Duodenal mucosa (tissue), 2 donors: Measurements from ENCODE around the gene STAT3.

Experiments used
- H3K27ac ChIP-seq: one replicate; pipeline ENCODE4 v1.7.0; 2013; ENCODE audit warnings: low read depth, low read length
- H3K27me3 ChIP-seq, 2 donors: one replicate each; pipeline ENCODE4 v1.7.0; 2013; ENCODE audit warnings: low read length in 2 of 2, control low read depth in 1 of 2; ENCODE audit not compliant: insufficient read depth in 2 of 2, control insufficient read depth in 1 of 2
- H3K36me3 ChIP-seq, 2 donors: one replicate each; pipeline ENCODE4 v1.7.0; 2013; ENCODE audit warnings: low read length in 2 of 2, control low read depth in 1 of 2; ENCODE audit not compliant: insufficient read depth in 2 of 2, control insufficient read depth in 1 of 2
- H3K4me1 ChIP-seq, 2 donors: one replicate each; pipeline ENCODE4 v1.7.0; 2013; ENCODE audit warnings: low read length in 2 of 2, control low read depth in 1 of 2; ENCODE audit not compliant: insufficient read depth in 2 of 2, control insufficient read depth in 1 of 2
- H3K4me3 ChIP-seq, 2 donors: one replicate each; pipeline ENCODE4 v1.7.0; 2013; ENCODE audit warnings: low read length in 2 of 2, low read depth in 1 of 2
- H3K9ac ChIP-seq, 2 donors: one replicate each; pipeline ENCODE4 v1.7.0; 2013; ENCODE audit warnings: low read length in 2 of 2, low read depth in 1 of 2
- H3K9me3 ChIP-seq, 2 donors: one replicate each; pipeline ENCODE4 v1.7.0; 2013; ENCODE audit warnings: low read length in 2 of 2, control low read depth in 1 of 2; ENCODE audit not compliant: control insufficient read depth in 1 of 2

The STAT3 gene

DNA sequence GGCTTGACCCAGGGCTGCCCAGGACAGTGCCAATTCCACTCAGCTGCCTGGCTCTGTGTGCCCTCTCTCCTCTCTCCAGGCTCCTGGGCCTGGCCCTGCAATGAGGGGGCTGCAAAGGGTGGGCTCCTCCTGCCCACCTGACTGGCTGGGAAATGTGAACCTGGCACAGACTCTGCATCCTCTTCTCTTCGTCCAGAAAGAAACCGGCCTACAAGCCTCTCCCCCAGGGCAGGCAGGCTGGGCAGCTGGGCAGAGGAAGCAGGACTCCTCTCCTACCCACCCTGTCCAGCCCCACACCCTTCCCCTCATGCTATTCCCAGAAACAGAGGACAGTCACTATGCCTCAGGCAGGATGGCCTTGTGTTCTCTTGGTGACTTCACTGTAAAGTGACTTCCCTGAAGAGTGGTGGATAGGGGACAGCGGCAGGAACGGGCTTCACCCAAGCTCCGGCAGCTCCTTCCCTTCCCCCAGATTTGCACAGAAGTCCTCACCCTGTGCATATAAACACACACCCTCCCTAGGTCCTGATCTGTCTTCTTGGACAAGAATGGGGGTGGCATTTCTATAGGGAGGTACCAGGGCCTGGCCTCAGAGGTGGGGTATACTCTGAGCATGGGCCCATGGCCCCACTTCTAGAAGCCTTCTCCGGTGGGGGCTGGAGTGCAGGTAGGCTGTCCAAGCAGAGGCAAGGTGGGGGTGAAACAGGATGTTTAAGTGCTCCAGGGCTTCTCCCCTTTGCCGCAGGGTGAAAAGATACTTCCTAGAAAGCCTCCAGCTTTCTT is 104.8 kb downstream of the STAT3 start:
- Histone ChIP-seq H3K27ac (no peak overlapping the region), H3K4me1 (peaks cover 19 to 22% of the 10 kb centered on the region in 2 donors), H3K4me3 (no peak overlapping the region), H3K9me3 (no peaks in the 10 kb centered on the region), H3K27me3 (no peaks in the 10 kb centered on the region), H3K36me3 (no peaks in the 10 kb centered on the region), H3K9ac (no peak overlapping the region)

DNA sequence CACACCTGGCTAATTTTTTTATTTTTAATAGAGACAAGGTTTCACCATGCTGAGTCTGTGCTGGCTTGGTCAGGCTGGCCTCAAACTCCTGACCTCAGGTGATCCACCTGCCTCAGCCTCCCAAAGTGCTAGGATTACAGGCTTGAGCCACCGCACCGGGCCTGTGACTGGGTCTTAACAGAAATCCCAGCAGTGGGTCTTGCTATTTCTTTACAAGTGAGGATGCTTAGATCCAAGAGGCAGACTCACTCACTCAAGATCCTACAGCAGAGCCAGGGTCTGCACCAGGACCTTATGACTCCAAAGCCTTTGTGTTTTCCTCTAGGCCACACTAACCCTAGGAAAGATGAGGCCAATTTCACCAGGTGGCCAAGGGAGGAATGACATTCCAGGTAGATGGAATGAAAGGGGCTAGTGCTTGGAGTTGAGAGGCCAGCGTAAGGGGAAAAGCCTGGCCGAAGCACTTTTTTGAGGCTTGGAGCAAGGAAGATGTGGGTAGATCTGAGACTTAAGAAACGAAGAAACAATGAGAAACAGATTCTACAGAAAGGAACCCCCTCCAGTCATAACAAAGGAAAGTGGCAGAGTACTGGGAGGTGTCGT is 105.7 kb downstream of the STAT3 start:
- H3K9ac ChIP-seq: no peak overlapping the region
- no peak overlapping the region for H3K27ac ChIP-seq
- peaks cover 15 to 18% of the 10 kb centered on the region in 2 donors for H3K4me1 ChIP-seq
- H3K27me3 ChIP-seq: no peaks in the 10 kb centered on the region
- H3K36me3 ChIP-seq: no peaks in the 10 kb centered on the region
- H3K4me3 ChIP-seq: no peak overlapping the region
- H3K9me3 ChIP-seq: no peaks in the 10 kb centered on the region

DNA sequence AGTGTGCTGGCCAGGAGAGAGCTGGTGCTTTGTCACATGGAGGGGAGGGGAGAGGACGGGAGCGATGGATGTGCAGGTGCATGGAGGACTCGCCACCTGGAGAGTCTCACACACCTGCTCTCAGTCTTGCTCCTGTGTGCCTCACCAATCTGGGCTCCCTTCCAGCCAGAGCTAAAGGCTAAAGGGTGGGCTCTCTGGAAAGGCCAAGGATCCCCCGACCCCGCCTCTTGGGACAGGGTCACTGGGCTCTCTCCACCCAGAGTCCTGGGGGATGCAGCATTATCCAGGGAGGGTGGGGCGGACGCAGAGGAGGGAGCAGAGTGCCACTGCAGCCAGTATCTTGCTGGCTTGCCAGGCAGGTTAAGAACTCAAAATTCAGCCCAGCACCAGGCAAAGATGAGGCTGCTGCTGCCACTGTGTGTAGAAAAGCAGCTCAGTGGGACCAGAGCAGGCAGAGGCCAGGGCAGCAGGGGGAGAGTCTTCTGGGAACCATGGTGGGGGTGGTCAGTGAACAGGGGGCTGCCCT is 106.6 kb downstream of the STAT3 start:
- Histone ChIP-seq H3K27me3 (no peaks in the 10 kb centered on the region), H3K9ac (no peak overlapping the region), H3K36me3 (no peaks in the 10 kb centered on the region), H3K27ac (no peak overlapping the region), H3K4me3 (no peak overlapping the region), H3K9me3 (no peaks in the 10 kb centered on the region), H3K4me1 (peaks cover 9 to 11% of the 10 kb centered on the region in 2 donors)

DNA sequence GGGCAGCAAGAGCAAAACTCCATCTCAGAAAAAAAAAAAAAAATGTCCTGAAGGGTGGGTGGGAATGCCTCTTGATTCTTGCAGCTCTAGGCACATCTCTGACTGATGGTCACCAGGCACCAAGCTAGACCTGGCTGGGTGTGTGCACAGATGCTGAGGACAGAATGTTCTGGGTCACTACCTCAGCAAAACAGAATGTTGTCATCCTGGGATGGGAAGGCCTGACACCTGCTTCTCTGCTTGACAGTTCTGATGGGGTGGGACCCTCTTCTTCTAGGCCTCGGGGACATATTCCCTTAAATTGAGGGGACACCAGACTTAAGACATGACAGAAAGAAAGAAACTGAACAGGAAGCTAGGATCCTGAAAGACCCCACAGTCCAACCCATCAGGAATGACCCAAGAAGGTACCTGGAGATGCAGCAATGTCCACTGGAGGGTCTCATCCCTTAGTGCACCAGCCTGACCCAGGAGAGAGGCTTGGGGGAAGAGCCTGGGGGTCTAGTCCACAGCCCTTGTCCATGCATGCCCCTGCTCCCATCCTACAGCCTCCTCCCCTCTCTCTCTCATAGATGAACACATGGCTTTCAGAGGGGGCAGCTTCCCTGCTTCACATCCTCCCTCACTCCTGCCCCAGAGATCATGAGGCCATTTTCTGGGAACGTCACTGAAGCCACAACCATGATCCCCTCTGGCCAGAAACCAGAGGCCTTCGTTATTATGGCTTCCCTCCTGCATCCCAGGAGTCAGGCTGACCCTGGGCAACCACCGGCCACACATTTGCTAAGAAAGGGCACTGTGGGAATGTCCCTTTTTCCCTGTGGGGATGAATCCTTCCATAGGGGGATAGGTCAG is 108.2 kb downstream of the STAT3 start:
- Histone ChIP-seq H3K9ac (no peak overlapping the region), H3K36me3 (no peaks in the 10 kb centered on the region), H3K27ac (no peak overlapping the region), H3K4me3 (no peak overlapping the region), H3K27me3 (no peaks in the 10 kb centered on the region), H3K9me3 (no peaks in the 10 kb centered on the region), H3K4me1 (peaks cover under 1 to 11% of the 10 kb centered on the region in 2 donors)

DNA sequence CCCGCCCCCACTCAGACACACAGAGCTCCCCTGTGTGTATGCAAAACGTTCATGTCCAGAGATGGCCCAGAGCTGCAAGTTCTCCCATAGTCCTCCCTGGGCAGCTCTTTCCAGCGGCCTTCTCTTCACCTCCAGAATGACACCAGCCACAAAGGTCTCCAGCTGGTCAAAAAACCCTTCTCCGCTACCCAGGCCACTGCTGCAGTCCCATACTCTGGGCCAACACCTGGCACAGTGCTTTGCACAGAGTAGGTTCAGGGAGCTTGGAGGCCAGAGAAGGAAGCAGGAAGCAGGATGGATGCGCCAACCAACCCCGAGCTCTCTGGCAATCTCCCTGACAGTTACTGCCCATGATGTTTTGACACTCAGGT is 110.9 kb downstream of the STAT3 start:
- Histone ChIP-seq H3K9me3 (no peaks in the 10 kb centered on the region), H3K4me1 (peaks cover 16 to 17% of the 10 kb centered on the region in 2 donors), H3K27ac (no peak overlapping the region), H3K4me3 (peak overlapping the region in 1 of 2 donors; percentile 71), H3K27me3 (no peaks in the 10 kb centered on the region), H3K36me3 (no peaks in the 10 kb centered on the region), H3K9ac (peak overlapping the region in 1 of 2 donors; percentile 90)

DNA sequence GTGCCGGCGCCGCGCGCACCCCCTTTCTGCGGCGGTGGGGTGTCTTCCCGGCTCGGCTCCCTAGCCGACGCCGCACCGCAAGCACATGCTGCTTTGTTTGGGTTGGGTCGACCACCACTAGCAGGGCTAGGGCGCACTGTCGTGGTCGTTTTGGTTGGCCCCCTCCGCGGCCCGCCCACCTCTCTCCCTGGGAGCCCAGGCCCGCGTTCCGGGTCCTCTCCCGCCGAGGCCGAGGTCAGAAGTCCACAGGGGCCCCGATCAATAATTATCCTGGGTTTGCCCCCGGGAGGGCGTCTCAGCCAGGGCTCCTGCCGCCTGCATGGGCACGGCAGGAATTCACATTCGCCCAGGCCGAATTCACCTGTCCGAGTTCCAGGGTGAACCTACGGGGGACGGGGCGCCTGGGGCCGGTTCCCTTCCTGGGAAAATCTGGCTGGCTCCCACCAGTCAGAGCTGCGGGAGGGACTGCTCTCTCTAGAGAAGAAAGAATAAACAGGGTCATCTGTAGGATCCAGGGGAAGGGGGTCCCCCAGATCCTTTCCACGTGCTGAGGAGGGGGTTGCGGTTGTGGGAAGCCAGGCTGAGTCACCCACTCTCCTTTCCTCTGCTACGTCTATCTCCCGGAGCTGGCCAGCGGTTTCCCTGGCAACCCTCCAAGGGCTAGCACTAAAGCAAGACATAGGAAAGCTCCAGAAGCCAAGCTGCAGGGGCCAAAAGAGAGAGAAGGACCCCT is 111.5 kb downstream of the STAT3 start:
- H3K27me3 ChIP-seq: no peaks in the 10 kb centered on the region
- H3K4me1 ChIP-seq: peaks cover 16 to 17% of the 10 kb centered on the region in 2 donors
- peak overlapping the region; percentile 83 for H3K27ac ChIP-seq
- H3K9ac ChIP-seq: peak overlapping the region; percentile 83 to 90
- peak overlapping the region; percentile 71 to 72 for H3K4me3 ChIP-seq
- no peaks in the 10 kb centered on the region for H3K9me3 ChIP-seq
- no peaks in the 10 kb centered on the region for H3K36me3 ChIP-seq

DNA sequence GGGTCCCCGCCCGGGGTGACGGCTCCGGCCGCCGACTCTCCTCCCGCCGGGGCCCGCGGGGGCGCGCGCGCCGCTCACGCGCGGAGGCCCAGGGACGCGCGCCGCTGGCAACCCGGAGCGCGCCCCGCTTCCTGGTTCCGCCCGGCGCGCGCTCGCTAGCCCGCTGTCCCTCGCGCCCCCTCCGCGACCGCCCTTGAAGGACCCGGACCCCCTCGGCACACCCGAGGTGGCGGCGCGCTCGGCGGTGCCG is 112.0 kb downstream of the STAT3 start, which contains the start of gene STAT5B:
STAT5B (minus strand) TSS at position 33 of the 250 bp plus-strand sequence. CDS start 44,264 bp downstream, outside the sequence.
- Histone ChIP-seq H3K27me3 (no peaks in the 10 kb centered on the region), H3K27ac (peak within 1 kb of the TSS; percentile 83), H3K9ac (peak within 1 kb of the TSS; percentile 83 to 90), H3K36me3 (no peaks in the 10 kb centered on the region), H3K9me3 (no peaks in the 10 kb centered on the region), H3K4me1 (peaks cover 16 to 17% of the 10 kb centered on the region in 2 donors), H3K4me3 (peak within 1 kb of the TSS; percentile 81 to 84)

DNA sequence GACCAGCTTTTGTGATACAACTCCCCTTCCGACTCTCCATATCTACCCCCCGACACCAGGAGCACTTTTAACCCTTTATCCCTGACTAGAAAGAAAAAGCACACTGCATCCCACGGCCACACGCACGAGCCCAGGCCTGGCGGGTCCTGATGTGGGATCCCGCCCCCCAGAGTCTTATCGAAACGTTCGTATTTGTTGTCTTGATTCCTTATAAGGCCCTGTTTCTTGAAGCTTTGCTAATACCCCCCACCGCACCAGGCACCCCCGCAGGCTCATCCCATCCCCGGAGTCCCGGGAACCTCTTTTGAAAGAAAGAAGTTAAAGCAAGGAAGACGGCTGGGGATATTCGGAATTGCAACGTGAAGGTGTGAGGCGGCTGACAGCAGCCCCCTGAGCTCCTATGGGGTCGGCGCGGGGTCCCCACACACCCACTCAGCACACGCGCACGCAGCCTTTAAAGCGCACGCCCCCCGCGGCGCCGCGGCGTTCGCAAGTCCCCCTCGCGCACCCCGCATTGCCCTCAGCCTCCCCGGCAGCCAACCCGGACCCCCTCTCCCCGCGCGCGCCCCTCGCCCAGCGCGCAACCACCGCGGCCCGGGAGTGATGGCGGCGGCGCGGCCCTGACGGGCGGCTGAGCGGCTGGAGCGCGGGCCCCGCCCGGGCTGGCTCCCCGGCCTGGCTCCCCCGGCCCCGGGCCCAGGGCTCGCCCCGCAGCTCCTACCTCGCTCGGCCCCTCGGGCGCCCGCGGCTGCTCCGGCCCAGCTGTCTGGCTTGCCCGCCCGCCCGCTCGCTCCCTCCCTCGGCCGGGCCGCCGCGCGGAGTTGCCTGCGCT is 112.5 kb downstream of the STAT3 start:
- Histone ChIP-seq H3K36me3 (no peaks in the 10 kb centered on the region), H3K9ac (peak overlapping the region; percentile 63 to 66), H3K27ac (peak overlapping the region; percentile 69), H3K4me3 (peak overlapping the region; percentile 81 to 84), H3K4me1 (peaks cover 16 to 17% of the 10 kb centered on the region in 2 donors), H3K27me3 (no peaks in the 10 kb centered on the region), H3K9me3 (no peaks in the 10 kb centered on the region)
